Bronchial epithelial cell (primary cell): ENCODE results near the gene GMPPA. TPM values are rescaled to one million over a fixed set of nuclear protein-coding genes. Genes with fewer than 3 reads are reported as not detected.

Experiments
- DNase-seq: peaks from one replicate; pipeline ENCODE4 v3.0.0-alpha.2; 2010; ENCODE audit warnings: low read depth
- FAIRE-seq: peaks from 2 replicates; lab custom pipeline; 2011; peaks lifted over from hg19 to GRCh38; lab: Jason Lieb, UNC
- H3K27me3 ChIP-seq: 2 replicates; pipeline ENCODE4 v1.5.1; 2011; ENCODE audit warnings: low read length; ENCODE audit not compliant: control insufficient read depth, insufficient read depth
- H3K36me3 ChIP-seq: 2 replicates; pipeline ENCODE4 v1.5.1; 2011; ENCODE audit warnings: low read length; ENCODE audit not compliant: control insufficient read depth, insufficient read depth
- H3K4me3 ChIP-seq: 2 replicates; pipeline ENCODE4 v1.5.1; 2011; ENCODE audit warnings: mild to moderate bottlenecking, low read depth, low read length, control low read depth
- total RNA-seq: library from RNA; depleted of rRNA; stranded (reverse); fragments of >200 nt; gene quantifications from 2 replicates; pipeline ENCODE4 v1.2.1, GENCODE V29; 2014
- TF ChIP-seq, protein P1 (sequence below): IDR thresholded peaks from 2 replicates; pipeline ENCODE4 v1.5.1; 2011; ENCODE audit warnings: mild to moderate bottlenecking, moderate library complexity, low read length, control low read depth, inconsistent platforms; ENCODE audit not compliant: insufficient read depth, severe bottlenecking

Gene GMPPA
- total RNA-seq, 1 donor from 2014 or later: 49.0 TPM

DNA sequence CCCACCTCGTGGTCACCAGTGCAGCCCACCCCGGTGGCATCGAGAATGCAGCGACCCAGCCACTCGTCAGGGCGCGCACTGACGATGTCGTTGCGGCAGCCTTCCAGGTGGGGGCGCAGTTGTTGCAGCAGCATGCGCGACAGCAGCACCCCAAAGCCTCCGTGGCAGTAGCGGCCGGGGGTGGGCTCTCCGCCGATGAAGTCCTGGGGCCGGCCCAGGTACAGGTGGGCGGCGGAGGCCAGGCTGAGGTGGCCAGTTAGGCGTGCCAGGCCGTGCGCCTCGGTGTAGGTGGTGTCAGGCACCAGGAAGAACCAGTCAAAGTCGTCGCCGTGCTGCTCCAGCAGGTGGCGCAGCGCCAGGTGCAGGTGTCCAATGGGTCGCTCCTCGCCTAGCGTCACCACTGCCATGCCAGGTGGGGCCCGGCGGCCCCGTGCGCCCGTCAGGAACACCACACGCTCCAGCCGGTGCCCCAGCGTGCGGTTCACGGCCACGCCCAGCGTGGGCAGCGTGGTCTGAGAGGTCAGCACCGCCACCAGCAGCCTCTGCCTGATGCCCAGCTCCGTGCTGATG lies 43.0 kb downstream of the GMPPA start:
- Histone ChIP-seq H3K36me3 (peaks cover 25% of the 10 kb centered on the region), H3K27me3 (no peaks in the 10 kb centered on the region), H3K4me3 (peak overlapping the region; percentile 82)
- TF ChIP-seq, protein P1, sequence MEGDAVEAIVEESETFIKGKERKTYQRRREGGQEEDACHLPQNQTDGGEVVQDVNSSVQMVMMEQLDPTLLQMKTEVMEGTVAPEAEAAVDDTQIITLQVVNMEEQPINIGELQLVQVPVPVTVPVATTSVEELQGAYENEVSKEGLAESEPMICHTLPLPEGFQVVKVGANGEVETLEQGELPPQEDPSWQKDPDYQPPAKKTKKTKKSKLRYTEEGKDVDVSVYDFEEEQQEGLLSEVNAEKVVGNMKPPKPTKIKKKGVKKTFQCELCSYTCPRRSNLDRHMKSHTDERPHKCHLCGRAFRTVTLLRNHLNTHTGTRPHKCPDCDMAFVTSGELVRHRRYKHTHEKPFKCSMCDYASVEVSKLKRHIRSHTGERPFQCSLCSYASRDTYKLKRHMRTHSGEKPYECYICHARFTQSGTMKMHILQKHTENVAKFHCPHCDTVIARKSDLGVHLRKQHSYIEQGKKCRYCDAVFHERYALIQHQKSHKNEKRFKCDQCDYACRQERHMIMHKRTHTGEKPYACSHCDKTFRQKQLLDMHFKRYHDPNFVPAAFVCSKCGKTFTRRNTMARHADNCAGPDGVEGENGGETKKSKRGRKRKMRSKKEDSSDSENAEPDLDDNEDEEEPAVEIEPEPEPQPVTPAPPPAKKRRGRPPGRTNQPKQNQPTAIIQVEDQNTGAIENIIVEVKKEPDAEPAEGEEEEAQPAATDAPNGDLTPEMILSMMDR: peak; percentile 85
- peak; percentile 72 for DNase-seq
- no peak for FAIRE-seq

GRCh38 chr2:219542931-219543595 lies 44.4 kb downstream of the GMPPA start:
- no peaks in the 10 kb centered on the region for H3K27me3 ChIP-seq
- TF ChIP-seq, protein P1: no peak
- H3K4me3 ChIP-seq: peak overlapping the region; percentile 82
- DNase-seq (no peak), FAIRE-seq (no peak)
- H3K36me3 ChIP-seq: peaks cover 25% of the 10 kb centered on the region

- no peaks in the 10 kb centered on the region for H3K27me3 ChIP-seq
- TF ChIP-seq, protein P1: no peak
- DNase-seq (peak; percentile 90), FAIRE-seq (no peak)
- peak within 1 kb of the TSS; percentile 82 for H3K4me3 ChIP-seq
- peaks cover 23% of the 10 kb centered on the region for H3K36me3 ChIP-seq
Measured at GRCh38 chr2:219543596-219544358, 45.1 kb downstream of the GMPPA start, which contains the start of the genes CHPF and TMEM198. Gene CHPF, minus strand, starts transcription at chr2:219543809. Its CDS starts 271 bp downstream, at chr2:219543538. Gene TMEM198, plus strand, starts transcription at chr2:219544028. Its CDS starts 700 bp downstream, at chr2:219544728.

- peaks cover 15% of the 10 kb centered on the region for H3K36me3 ChIP-seq
- no peak overlapping the region for H3K4me3 ChIP-seq
- DNase-seq (no peak), FAIRE-seq (no peak)
- TF ChIP-seq, protein P1: no peak
- H3K27me3 ChIP-seq: no peaks in the 10 kb centered on the region
Measured at GRCh38 chr2:219544567-219544966, 45.9 kb downstream of the GMPPA start.

- DNase-seq (no peak), FAIRE-seq (no peak)
- Histone ChIP-seq H3K36me3 (peaks cover 8% of the 10 kb centered on the region), H3K27me3 (no peaks in the 10 kb centered on the region), H3K4me3 (no peak overlapping the region)
- TF ChIP-seq, protein P1: no peak
Measured at GRCh38 chr2:219545295-219545942, 46.7 kb downstream of the GMPPA start.
